ENCODE measurements around the gene ATP11A. TPM values are rescaled to one million over a fixed set of nuclear protein-coding genes. Genes with fewer than 3 reads are reported as not detected.

The ATP11A gene
- total RNA-seq, 1 experiment from 2014 or later = 65.3 TPM

- Histone ChIP-seq H2AK5ac (ENCODE audit: insufficient read length, low read length) (no peak overlapping the region), H3K23ac (ENCODE audit: insufficient read length, low read depth, low read length) (no peak overlapping the region), H3K27me3 (ENCODE audit: insufficient read depth, low read length) (no peaks in the 10 kb centered on the region), H3K14ac (ENCODE audit: insufficient read depth, low read length) (no peak overlapping the region), H4K8ac (replicated peaks; ENCODE audit: insufficient read length, low read depth, low read length) (no peak overlapping the region), H2AFZ (ENCODE audit: low read length) (no peak overlapping the region), H3K23me2 (ENCODE audit: insufficient read length, low read depth, low read length, poor library complexity, severe bottlenecking) (no peaks in the 10 kb centered on the region), H4K20me1 (ENCODE audit: control insufficient read depth, insufficient read depth, insufficient read length) (no peaks in the 10 kb centered on the region), H2BK15ac (ENCODE audit: low read depth, low read length) (no peak overlapping the region), H2BK120ac (ENCODE audit: low read depth, low read length, poor library complexity, severe bottlenecking) (no peak overlapping the region), H2BK20ac (ENCODE audit: low read depth, low read length, poor library complexity, severe bottlenecking) (no peak overlapping the region), H2BK12ac (ENCODE audit: insufficient read length, low read depth, low read length) (no peak overlapping the region), H2BK5ac (ENCODE audit: insufficient read length, low read length) (no peak overlapping the region), H3K18ac (ENCODE audit: insufficient read length, low read depth, low read length) (no peak overlapping the region), H3K27ac (ENCODE audit: insufficient read length, low read depth, low read length) (no peak overlapping the region), H3K9ac (ENCODE audit: extremely low read depth, insufficient read length, low read length) (no peak overlapping the region), H3K79me2 (ENCODE audit: insufficient read depth, low read length) (no peaks in the 10 kb centered on the region), H3T11ph (ENCODE audit: low read length) (no peak overlapping the region), H3K79me1 (ENCODE audit: insufficient read depth, low read depth, low read length, poor library complexity, severe bottlenecking) (no peaks in the 10 kb centered on the region), H4K5ac (ENCODE audit: insufficient read length, low read depth, low read length) (no peak overlapping the region), H3K4ac (ENCODE audit: low read depth, low read length) (no peak overlapping the region), H3K4me1 (ENCODE audit: insufficient read depth, low read length) (peaks cover 4% of the 10 kb centered on the region; the same call in 1 of the 2 replicates), H3K9me3 (ENCODE audit: control insufficient read depth, low read depth, low read length) (no peaks in the 10 kb centered on the region), H4K91ac (ENCODE audit: insufficient read length, low read depth, low read length) (no peak overlapping the region), H3K56ac (ENCODE audit: insufficient read length, low read depth, low read length) (no peak overlapping the region), H3K4me2 (ENCODE audit: insufficient read depth, insufficient read length, low read length) (no peak overlapping the region)
- H3K27me3 Mint-ChIP-seq (ENCODE audit: low read depth) = peaks cover 14% of the 10 kb centered on the region
- H3K4me1 Mint-ChIP-seq = peaks cover 4 to 6% of the 10 kb centered on the region in 2 experiments
- peaks cover 0 to 6% (median 3%) of the 10 kb centered on the region in 3 experiments; a peak in 2 of 7 replicates for H3K36me3 Mint-ChIP-seq (ENCODE audit: insufficient read depth in 1 of 3, low read depth in 3 of 3)
- no peak overlapping the region for H3K4me3 Mint-ChIP-seq
- TF ChIP-seq CTCF (conservative IDR thresholded peaks at IDR 0.05) = no peak
- no peak overlapping the region; a peak in 1 of 7 replicates for H3K27ac Mint-ChIP-seq
- peaks cover 9 to 12% of the 10 kb centered on the region in 2 experiments for H3K9me3 Mint-ChIP-seq
- DNase-seq = no peak
- WGBS (ENCODE audit: extremely low coverage, insufficient read length, low lambda C conversion rate) = no CpG with 5 or more reads among the region's 20 CpGs
These were observed 9.7 kb upstream of the ATP11A start for GRCh38 chr13:112679932-112680677.

All from H9 (cell line).